Nucleus accumbens (tissue), 56 donors: Measurements from ENCODE around the gene SELENOS.

Experiments used
- DNase-seq, 56 donors: peaks; one replicate each; lab custom pipeline; 2025; lab: John Stamatoyannopoulos, UW

The SELENOS gene

GRCh38 chr15:101283931-101284330 lies 6.6 kb upstream of the SELENOS start:
- DNase-seq, result no peak

GRCh38 chr15:101280007-101280406 lies 2.7 kb upstream of the SELENOS start:
- no peak for DNase-seq

- no peak for DNase-seq
These were observed 769 bp upstream of the SELENOS start for GRCh38 chr15:101277943-101278564.

- DNase-seq, result no peak
These were observed 716 bp downstream of the SELENOS start for GRCh38 chr15:101276501-101277037.

- DNase-seq, result no peak
These were observed 2.3 kb downstream of the SELENOS start for GRCh38 chr15:101275018-101275417.

GRCh38 chr15:101273534-101273933 lies 3.8 kb downstream of the SELENOS start:
- DNase-seq, result no peak

GRCh38 chr15:101272584-101272983 lies 4.7 kb downstream of the SELENOS start:
- no peak for DNase-seq

- no peak for DNase-seq
These were observed 7.6 kb downstream of the SELENOS start for GRCh38 chr15:101269479-101270223.

- DNase-seq, result peak in 42 of 56 donors; percentile 20 to 84 (median 54)
These were observed 9.8 kb downstream of the SELENOS start for GRCh38 chr15:101267320-101268104.

- DNase-seq, result no peak
These were observed 10.5 kb downstream of the SELENOS start for GRCh38 chr15:101266787-101267186.

GRCh38 chr15:101266034-101266433 lies 11.3 kb downstream of the SELENOS start:
- DNase-seq, result no peak

- DNase-seq, result no peak
These were observed 12.2 kb downstream of the SELENOS start for GRCh38 chr15:101264911-101265641.

- no peak for DNase-seq
These were observed 13.3 kb downstream of the SELENOS start for GRCh38 chr15:101264011-101264410.

- no peak for DNase-seq
These were observed 14.7 kb downstream of the SELENOS start for GRCh38 chr15:101262551-101262950.

- peak in 36 of 56 donors; percentile 2 to 81 (median 27) for DNase-seq
These were observed 18.8 kb downstream of the SELENOS start for GRCh38 chr15:101258238-101259144.

- DNase-seq, result no peak
These were observed 20.5 kb downstream of the SELENOS start for GRCh38 chr15:101256757-101257156.

GRCh38 chr15:101255615-101256241 lies 21.6 kb downstream of the SELENOS start:
- DNase-seq, result no peak

- no peak for DNase-seq
These were observed 22.3 kb downstream of the SELENOS start for GRCh38 chr15:101255051-101255395.
